HepG2 (cell line): ENCODE results near the gene SGTB. TPM values are rescaled to one million over a fixed set of nuclear protein-coding genes. Genes with fewer than 3 reads are reported as not detected.

Experiments used
- ATAC-seq: fragments of 200-7000 bp; cut with Tn5 transposase; 3 replicates; pipeline ENCODE4 v1.9.1; 2020; ENCODE audit warnings: mild to moderate bottlenecking, moderate library complexity
- BruUV-seq: library from RNA; stranded (reverse); fragments of 400-500 nt; replicated peaks from 2 replicates; lab custom pipeline; 2021; lab: Mats Ljungman, UMichigan
- CTCF ChIA-PET: fragments of 300-600 bp; formaldehyde crosslinking; extraction: SDS; loops from one replicate; lab custom pipeline; 2021; ENCODE audit warnings: low total read pairs, inconsistent platforms, low intra/inter-chr PET ratio; lab: Yijun Ruan, JAX
- POLR2A ChIA-PET: fragments of 350-600 bp; sonication (Branson Sonifier 250); formaldehyde crosslinking; loops from one replicate; lab custom pipeline; 2020; ENCODE audit warnings: antibody characterized with exemption, inconsistent platforms; lab: Yijun Ruan, JAX
- DNase-seq: peaks from one replicate; pipeline ENCODE4 v3.0.0-alpha.2; 2015; ENCODE audit warnings: low spot score
- FAIRE-seq: peaks from 3 replicates; lab custom pipeline; 2011; peaks lifted over from hg19 to GRCh38; lab: Jason Lieb, UNC
- H2AFZ ChIP-seq: one replicate; pipeline ENCODE4 v1.6.1; 2011; ENCODE audit warnings: low read length, inconsistent platforms
- H3K27ac ChIP-seq: fragments of 300-600 bp; 3 replicates; pipeline ENCODE4 v1.8.0; 2011; ENCODE audit warnings: mixed run types, mild to moderate bottlenecking, mixed read lengths, low read length, inconsistent platforms; ENCODE audit not compliant: insufficient read depth; ENCODE audit errors: extremely low read length
- H3K27me3 ChIP-seq, 2 experiments: fragments of 200-600 bp in 1 of 2; 2 replicates in 1 of 2; 3 replicates in 1 of 2; pipeline versions ENCODE4 v1.6.0 to v1.8.0; 2011; ENCODE audit warnings: low read length in 2 of 2, mild to moderate bottlenecking in 2 of 2, moderate library complexity in 2 of 2, inconsistent platforms in 1 of 2; ENCODE audit not compliant: insufficient read depth in 2 of 2, control insufficient read depth in 1 of 2
- H3K36me3 ChIP-seq, 2 experiments: fragments of 200-600 bp in 1 of 2; replicated peaks in 1 of 2; 2 replicates in 1 of 2; 3 replicates in 1 of 2; pipeline versions ENCODE4 v1.5.1 to v1.8.0; 2011; ENCODE audit warnings: low read length in 2 of 2, inconsistent platforms in 1 of 2; ENCODE audit not compliant: insufficient read depth in 2 of 2, control insufficient read depth in 1 of 2
- H3K4me1 ChIP-seq: 2 replicates; pipeline ENCODE4 v1.5.1; 2012; ENCODE audit warnings: low read length, inconsistent platforms; ENCODE audit not compliant: insufficient read depth
- H3K4me2 ChIP-seq: 2 replicates; pipeline ENCODE4 v1.6.0; 2011; ENCODE audit warnings: low read depth, low read length, inconsistent platforms
- H3K4me3 ChIP-seq, 3 experiments: fragments of 200-600 bp in 1 of 3; sonication (generic), shearing (Covaris generic) in 1 of 3; replicated peaks in 1 of 3; 2 replicates each; pipeline ENCODE4 v1.5.1; 2011 to 2016; ENCODE audit warnings: low read length in 3 of 3, inconsistent platforms in 2 of 3, low read depth in 2 of 3, mild to moderate bottlenecking in 2 of 3, control low read depth in 1 of 3, mixed read lengths in 1 of 3; ENCODE audit not compliant: insufficient read depth in 1 of 3
- H3K79me2 ChIP-seq: one replicate; pipeline ENCODE4 v1.6.1; 2011; ENCODE audit warnings: low read length, inconsistent platforms; ENCODE audit not compliant: insufficient read depth
- H3K9ac ChIP-seq: 2 replicates; pipeline ENCODE4 v1.6.0; 2011; ENCODE audit warnings: mild to moderate bottlenecking, low read depth, low read length, inconsistent platforms; ENCODE audit not compliant: insufficient read depth
- H3K9me3 ChIP-seq: 2 replicates; pipeline ENCODE4 v1.5.1; 2012; ENCODE audit warnings: mild to moderate bottlenecking, low read length
- H4K20me1 ChIP-seq: 2 replicates; pipeline ENCODE4 v1.6.0; 2011; ENCODE audit warnings: inconsistent platforms, mild to moderate bottlenecking, low read length, moderate library complexity; ENCODE audit not compliant: insufficient read depth
- AGO2 ChIP-seq: fragments of 200-400 bp; formaldehyde crosslinking; optimal IDR thresholded peaks from 2 replicates; pipeline ENCODE3; 2017; ENCODE audit warnings: mild to moderate bottlenecking, low read depth, low read length, moderate library complexity
- FIP1L1 ChIP-seq: fragments of 200-400 bp; formaldehyde crosslinking; IDR thresholded peaks from 2 replicates; pipeline ENCODE4 v1.6.1; 2018; ENCODE audit warnings: low read depth, mild to moderate bottlenecking, low read length, moderate library complexity, borderline replicate concordance; ENCODE audit not compliant: insufficient read depth
- GTF2F1 ChIP-seq: fragments of 150-350 bp; IDR thresholded peaks from 2 replicates; pipeline ENCODE4 v1.6.1; 2014; ENCODE audit warnings: low read length
- GZF1 ChIP-seq: sonication (generic); formaldehyde crosslinking; IDR thresholded peaks from 2 replicates; pipeline ENCODE4 v1.5.1; 2020; ENCODE audit warnings: mild to moderate bottlenecking, missing genetic modification reagents
- KDM3A ChIP-seq: IDR thresholded peaks from 2 replicates; pipeline ENCODE4 v1.6.1; 2018; ENCODE audit warnings: low read depth, missing compliant biosample characterization
- PHF21A ChIP-seq: sonication (generic); formaldehyde crosslinking; IDR thresholded peaks from 2 replicates; pipeline ENCODE4 v1.5.0; 2020; ENCODE audit warnings: mild to moderate bottlenecking, missing genetic modification reagents
- POLR2A ChIP-seq, 2 experiments: IDR thresholded peaks; 2 replicates each; pipeline ENCODE4 v1.6.1; 2011; ENCODE audit warnings: low read depth in 2 of 2, low read length in 2 of 2, mild to moderate bottlenecking in 1 of 2, moderate library complexity in 1 of 2; ENCODE audit not compliant: insufficient read depth in 1 of 2
- REST ChIP-seq, 2 experiments: IDR thresholded peaks; 2 replicates each; pipeline ENCODE4 v1.6.1; 2011 to 2012; ENCODE audit warnings: low read length in 2 of 2, borderline replicate concordance in 1 of 2, low read depth in 1 of 2, mild to moderate bottlenecking in 1 of 2, moderate library complexity in 1 of 2
- SMAD3 ChIP-seq: sonication (generic); formaldehyde crosslinking; IDR thresholded peaks from 2 replicates; pipeline ENCODE4 v1.4.0; 2020; ENCODE audit warnings: missing genetic modification reagents
- SMC3 ChIP-seq: IDR thresholded peaks from 2 replicates; pipeline ENCODE4 v1.6.1; 2011; ENCODE audit warnings: low read length, improper control_type of control experiment
- SOX13 ChIP-seq, 3 experiments: fragments of 450-650 bp in 1 of 3; sonication (generic) in 1 of 3; formaldehyde crosslinking in 1 of 3; IDR thresholded peaks in 2 of 3; conservative IDR thresholded peaks in 1 of 3; 2 replicates each; pipeline versions ENCODE4 v1.5.0 to v1.6.1; 2016 to 2020; ENCODE audit warnings: antibody characterized with exemption in 1 of 3, mild to moderate bottlenecking in 1 of 3, missing compliant biosample characterization in 1 of 3, missing genetic modification reagents in 1 of 3, moderate library complexity in 1 of 3
- SRF ChIP-seq: IDR thresholded peaks from 2 replicates; pipeline ENCODE4 v1.6.1; 2011; ENCODE audit warnings: mild to moderate bottlenecking, low read depth, low read length, moderate library complexity
- TERF1 ChIP-seq: sonication (generic); formaldehyde crosslinking; IDR thresholded peaks from 2 replicates; pipeline ENCODE4 v1.8.0; 2022; ENCODE audit warnings: mild to moderate bottlenecking, missing genetic modification reagents, moderate library complexity
- TSC22D2 ChIP-seq: sonication (generic); formaldehyde crosslinking; IDR thresholded peaks from 2 replicates; pipeline ENCODE4 v1.5.1; 2020; ENCODE audit warnings: missing genetic modification reagents, mild to moderate bottlenecking, borderline replicate concordance
- ZNF276 ChIP-seq: sonication (generic); formaldehyde crosslinking; IDR thresholded peaks from 2 replicates; pipeline ENCODE4 v1.4.0; 2020; ENCODE audit warnings: mild to moderate bottlenecking, low read depth, missing genetic modification reagents
- ZNF550 ChIP-seq: sonication (generic); formaldehyde crosslinking; IDR thresholded peaks from 2 replicates; pipeline ENCODE4 v1.4.0; 2020; ENCODE audit warnings: mild to moderate bottlenecking, missing genetic modification reagents, borderline replicate concordance
- ZSCAN22 ChIP-seq: sonication (generic); formaldehyde crosslinking; IDR thresholded peaks from 2 replicates; pipeline ENCODE4 v1.4.0; 2020; ENCODE audit warnings: mild to moderate bottlenecking, missing genetic modification reagents
- WGBS: methylation state at CpG from one replicate; pipeline ENCODE4 v1.1.6; 2017; ENCODE audit warnings: low lambda C conversion rate; 5-methylcytosine and 5-hydroxymethylcytosine counted together
- in situ Hi-C: cut with HindIII; loops from 2 replicates; pipeline ENCODE4 v1.10.0; 2017; ENCODE audit warnings: low pct_unique_long_range_greater_than_20kb; ENCODE audit not compliant: extremely low pct_ligation_motif_present
- intact Hi-C: fragments of 100-400 bp; cut with micrococcal nuclease; formaldehyde crosslinking; loops from one replicate; pipeline ENCODE4 v1.10.0; 2022; ENCODE audit not compliant: unreplicated experiment
- polyA plus RNA-seq, 8 experiments: library from polyadenylated mRNA; depleted of rRNA in 3 of 8; stranded (reverse) in 7 of 8; unstranded in 1 of 8; fragments of >200 nt; fragmentation: Illumina TruSeq in 4 of 8; extraction: Trizol in 4 of 8; gene quantifications; 2 replicates each; pipeline versions ENCODE4 v1.2.1 to v1.2.3, GENCODE V29; 2011 to 2016; ENCODE audit warnings: low read depth in 4 of 8, missing spikeins in 1 of 8, mixed read lengths in 1 of 8; ENCODE audit not compliant: insufficient read depth in 1 of 8
- total RNA-seq, 5 experiments: library from RNA; depleted of rRNA; stranded (reverse); fragments of >200 nt; fragmentation: Illumina TruSeq; extraction: Trizol; gene quantifications; 2 replicates each; pipeline ENCODE4 v1.2.3, GENCODE V29; 2016; ENCODE audit warnings: low read depth in 1 of 5
- TF ChIP-seq, protein P1 (sequence below): sonication (generic); formaldehyde crosslinking; IDR thresholded peaks from 2 replicates; pipeline ENCODE4 v1.4.0; 2020; ENCODE audit warnings: missing genetic modification reagents, borderline replicate concordance

Gene SGTB
- total and polyA plus RNA-seq, 2 of the 13 experiments (the other 11 are each of a cell fraction or from before 2014, with no cell fraction given), result 5.2 to 11.2 TPM

DNA sequence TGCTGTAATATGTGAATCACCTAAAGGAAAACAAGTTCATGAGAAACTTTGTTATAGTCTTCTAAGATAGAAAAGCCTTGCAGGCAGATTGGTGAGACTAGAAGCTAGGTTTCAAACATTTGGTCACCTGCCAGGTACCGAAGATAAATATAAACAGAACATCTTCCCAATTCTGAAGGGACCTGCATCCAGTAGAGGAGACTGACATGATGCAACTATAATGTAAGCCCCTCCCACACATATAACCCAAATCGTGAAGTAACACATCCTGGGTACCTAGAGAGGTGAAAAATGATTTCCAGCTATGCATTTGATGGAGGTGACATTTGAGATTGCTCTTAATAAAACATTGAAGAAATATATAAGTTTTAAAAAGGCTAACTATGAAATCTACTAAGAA is 67.2 kb downstream of the SGTB start:
- no peaks in the 10 kb centered on the region for H3K36me3 ChIP-seq
- H3K4me1 ChIP-seq, result peaks cover 25% of the 10 kb centered on the region
- no peak for DNase-seq
- intact Hi-C loops (no loop called here), in situ Hi-C loops (no loop called here)
- no peak overlapping the region for H3K4me3 ChIP-seq
- ChIA-PET CTCF (no interaction called here), POLR2A (no interaction called here)
- no peak for ATAC-seq
- no peak for FAIRE-seq
- H3K9me3 ChIP-seq, result no peaks in the 10 kb centered on the region
- 95% methylated on average over 2 of the region's 2 CpGs for WGBS
- TF ChIP-seq ZSCAN22 (CRISPR knock-in tag), result no peak
- TF ChIP-seq SRF, result no peak
- TF ChIP-seq AGO2, result no peak
- no peak for TF ChIP-seq REST (IDR thresholded peaks at IDR 0.05; ENCODE audit: borderline replicate concordance in 1 of 2, low read depth in 1 of 2, low read length in 2 of 2)
- TF ChIP-seq SMC3, result no peak
- no peak for TF ChIP-seq ZNF550
- no peak for TF ChIP-seq FIP1L1
- TF ChIP-seq ZNF276 (CRISPR knock-in tag), result no peak
- TF ChIP-seq PHF21A (CRISPR knock-in tag), result no peak
- TF ChIP-seq KDM3A (CRISPR knock-in tag), result no peak
- TF ChIP-seq SMAD3, result no peak
- no peak for TF ChIP-seq GTF2F1
- no peak for TF ChIP-seq GZF1 (CRISPR knock-in tag)
- TF ChIP-seq, protein P1, sequence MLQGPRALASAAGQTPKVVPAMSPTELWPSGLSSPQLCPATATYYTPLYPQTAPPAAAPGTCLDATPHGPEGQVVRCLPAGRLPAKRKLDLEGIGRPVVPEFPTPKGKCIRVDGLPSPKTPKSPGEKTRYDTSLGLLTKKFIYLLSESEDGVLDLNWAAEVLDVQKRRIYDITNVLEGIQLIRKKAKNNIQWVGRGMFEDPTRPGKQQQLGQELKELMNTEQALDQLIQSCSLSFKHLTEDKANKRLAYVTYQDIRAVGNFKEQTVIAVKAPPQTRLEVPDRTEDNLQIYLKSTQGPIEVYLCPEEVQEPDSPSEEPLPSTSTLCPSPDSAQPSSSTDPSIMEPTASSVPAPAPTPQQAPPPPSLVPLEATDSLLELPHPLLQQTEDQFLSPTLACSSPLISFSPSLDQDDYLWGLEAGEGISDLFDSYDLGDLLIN (CRISPR knock-in tag), result no peak
- no peak for TF ChIP-seq POLR2A (IDR thresholded peaks at IDR 0.05; ENCODE audit: insufficient read depth in 1 of 2, low read depth in 2 of 2, low read length in 2 of 2)
- no peak for TF ChIP-seq SOX13 (IDR thresholded peaks at IDR 0.05)
- no peak for TF ChIP-seq SOX13 (CRISPR knock-in tag; conservative IDR thresholded peaks at IDR 0.05 in 1 of 2, IDR thresholded peaks at IDR 0.05 in 1 of 2)
- no peak for TF ChIP-seq TERF1 (CRISPR knock-in tag)
- TF ChIP-seq TSC22D2 (CRISPR knock-in tag), result no peak
- BruUV-seq, result no TSS peak
- no peaks in the 10 kb centered on the region for H4K20me1 ChIP-seq
- H2AFZ ChIP-seq, result no peak overlapping the region
- no peak overlapping the region for H3K27ac ChIP-seq
- no peaks in the 10 kb centered on the region for H3K27me3 ChIP-seq
- H3K9ac ChIP-seq, result no peak overlapping the region
- H3K79me2 ChIP-seq, result no peaks in the 10 kb centered on the region
- H3K4me2 ChIP-seq, result no peak overlapping the region
